HepG2 (cell line): Measurements from ENCODE around the gene BCAP29. TPM values are rescaled to one million over a fixed set of nuclear protein-coding genes. Genes with fewer than 3 reads are reported as not detected.

Experiments used
- ATAC-seq: fragments of 200-7000 bp; cut with Tn5 transposase; 3 replicates; pipeline ENCODE4 v1.9.1; 2020; ENCODE audit warnings: mild to moderate bottlenecking, moderate library complexity
- BruUV-seq: library from RNA; stranded (reverse); fragments of 400-500 nt; replicated peaks from 2 replicates; lab custom pipeline; 2021; lab: Mats Ljungman, UMichigan
- CTCF ChIA-PET: fragments of 300-600 bp; formaldehyde crosslinking; extraction: SDS; loops from one replicate; lab custom pipeline; 2021; ENCODE audit warnings: low total read pairs, inconsistent platforms, low intra/inter-chr PET ratio; lab: Yijun Ruan, JAX
- POLR2A ChIA-PET: fragments of 350-600 bp; sonication (Branson Sonifier 250); formaldehyde crosslinking; loops from one replicate; lab custom pipeline; 2020; ENCODE audit warnings: antibody characterized with exemption, inconsistent platforms; lab: Yijun Ruan, JAX
- DNase-seq: peaks from one replicate; pipeline ENCODE4 v3.0.0-alpha.2; 2015; ENCODE audit warnings: low spot score
- FAIRE-seq: peaks from 3 replicates; lab custom pipeline; 2011; peaks lifted over from hg19 to GRCh38; lab: Jason Lieb, UNC
- H2AFZ ChIP-seq: one replicate; pipeline ENCODE4 v1.6.1; 2011; ENCODE audit warnings: low read length, inconsistent platforms
- H3K27ac ChIP-seq: fragments of 300-600 bp; 3 replicates; pipeline ENCODE4 v1.8.0; 2011; ENCODE audit warnings: mixed run types, mild to moderate bottlenecking, mixed read lengths, low read length, inconsistent platforms; ENCODE audit not compliant: insufficient read depth; ENCODE audit errors: extremely low read length
- H3K27me3 ChIP-seq, 2 experiments: fragments of 200-600 bp in 1 of 2; 2 replicates in 1 of 2; 3 replicates in 1 of 2; pipeline versions ENCODE4 v1.6.0 to v1.8.0; 2011; ENCODE audit warnings: low read length in 2 of 2, mild to moderate bottlenecking in 2 of 2, moderate library complexity in 2 of 2, inconsistent platforms in 1 of 2; ENCODE audit not compliant: insufficient read depth in 2 of 2, control insufficient read depth in 1 of 2
- H3K36me3 ChIP-seq, 2 experiments: fragments of 200-600 bp in 1 of 2; replicated peaks in 1 of 2; 2 replicates in 1 of 2; 3 replicates in 1 of 2; pipeline versions ENCODE4 v1.5.1 to v1.8.0; 2011; ENCODE audit warnings: low read length in 2 of 2, inconsistent platforms in 1 of 2; ENCODE audit not compliant: insufficient read depth in 2 of 2, control insufficient read depth in 1 of 2
- H3K4me1 ChIP-seq: 2 replicates; pipeline ENCODE4 v1.5.1; 2012; ENCODE audit warnings: low read length, inconsistent platforms; ENCODE audit not compliant: insufficient read depth
- H3K4me2 ChIP-seq: 2 replicates; pipeline ENCODE4 v1.6.0; 2011; ENCODE audit warnings: low read depth, low read length, inconsistent platforms
- H3K4me3 ChIP-seq, 3 experiments: fragments of 200-600 bp in 1 of 3; sonication (generic), shearing (Covaris generic) in 1 of 3; replicated peaks in 1 of 3; 2 replicates each; pipeline ENCODE4 v1.5.1; 2011 to 2016; ENCODE audit warnings: low read length in 3 of 3, inconsistent platforms in 2 of 3, low read depth in 2 of 3, mild to moderate bottlenecking in 2 of 3, control low read depth in 1 of 3, mixed read lengths in 1 of 3; ENCODE audit not compliant: insufficient read depth in 1 of 3
- H3K79me2 ChIP-seq: one replicate; pipeline ENCODE4 v1.6.1; 2011; ENCODE audit warnings: low read length, inconsistent platforms; ENCODE audit not compliant: insufficient read depth
- H3K9ac ChIP-seq: 2 replicates; pipeline ENCODE4 v1.6.0; 2011; ENCODE audit warnings: mild to moderate bottlenecking, low read depth, low read length, inconsistent platforms; ENCODE audit not compliant: insufficient read depth
- H3K9me3 ChIP-seq: 2 replicates; pipeline ENCODE4 v1.5.1; 2012; ENCODE audit warnings: mild to moderate bottlenecking, low read length
- H4K20me1 ChIP-seq: 2 replicates; pipeline ENCODE4 v1.6.0; 2011; ENCODE audit warnings: inconsistent platforms, mild to moderate bottlenecking, low read length, moderate library complexity; ENCODE audit not compliant: insufficient read depth
- MAFF ChIP-seq: IDR thresholded peaks from 2 replicates; pipeline ENCODE4 v1.6.1; 2011; ENCODE audit warnings: low read depth, low read length, improper control_type of control experiment
- MAFK ChIP-seq, 2 experiments: IDR thresholded peaks in 1 of 2; conservative IDR thresholded peaks in 1 of 2; 2 replicates each; pipeline ENCODE4 v1.6.1; 2011; ENCODE audit warnings: improper control_type of control experiment in 2 of 2, low read length in 2 of 2
- PPARG ChIP-seq: conservative IDR thresholded peaks from 2 replicates; pipeline ENCODE4 v1.6.1; 2016; ENCODE audit warnings: missing biosample characterization, missing genetic modification reagents
- ZNF383 ChIP-seq: sonication (generic); formaldehyde crosslinking; IDR thresholded peaks from 2 replicates; pipeline ENCODE4 v1.4.0; 2020; ENCODE audit warnings: missing genetic modification reagents, mild to moderate bottlenecking, borderline replicate concordance
- ZSCAN5A ChIP-seq: sonication (generic); formaldehyde crosslinking; IDR thresholded peaks from 2 replicates; pipeline ENCODE4 v1.8.0; 2022; ENCODE audit warnings: mild to moderate bottlenecking, missing genetic modification reagents, borderline replicate concordance
- WGBS: methylation state at CpG from one replicate; pipeline ENCODE4 v1.1.6; 2017; ENCODE audit warnings: low lambda C conversion rate; 5-methylcytosine and 5-hydroxymethylcytosine counted together
- in situ Hi-C: cut with HindIII; loops from 2 replicates; pipeline ENCODE4 v1.10.0; 2017; ENCODE audit warnings: low pct_unique_long_range_greater_than_20kb; ENCODE audit not compliant: extremely low pct_ligation_motif_present
- intact Hi-C: fragments of 100-400 bp; cut with micrococcal nuclease; formaldehyde crosslinking; loops from one replicate; pipeline ENCODE4 v1.10.0; 2022; ENCODE audit not compliant: unreplicated experiment
- polyA plus RNA-seq, 8 experiments: library from polyadenylated mRNA; depleted of rRNA in 3 of 8; stranded (reverse) in 7 of 8; unstranded in 1 of 8; fragments of >200 nt; fragmentation: Illumina TruSeq in 4 of 8; extraction: Trizol in 4 of 8; gene quantifications; 2 replicates each; pipeline versions ENCODE4 v1.2.1 to v1.2.3, GENCODE V29; 2011 to 2016; ENCODE audit warnings: low read depth in 4 of 8, missing spikeins in 1 of 8, mixed read lengths in 1 of 8; ENCODE audit not compliant: insufficient read depth in 1 of 8
- total RNA-seq, 5 experiments: library from RNA; depleted of rRNA; stranded (reverse); fragments of >200 nt; fragmentation: Illumina TruSeq; extraction: Trizol; gene quantifications; 2 replicates each; pipeline ENCODE4 v1.2.3, GENCODE V29; 2016; ENCODE audit warnings: low read depth in 1 of 5
- TF ChIP-seq, protein P1 (sequence below): sonication (generic); formaldehyde crosslinking; IDR thresholded peaks from 2 replicates; pipeline ENCODE4 v1.4.0; 2020; ENCODE audit warnings: missing genetic modification reagents

The BCAP29 gene
- total and polyA plus RNA-seq, 2 of the 13 experiments (the other 11 are each of a cell fraction or from before 2014, with no cell fraction given) = 15.3 to 35.6 TPM

DNA sequence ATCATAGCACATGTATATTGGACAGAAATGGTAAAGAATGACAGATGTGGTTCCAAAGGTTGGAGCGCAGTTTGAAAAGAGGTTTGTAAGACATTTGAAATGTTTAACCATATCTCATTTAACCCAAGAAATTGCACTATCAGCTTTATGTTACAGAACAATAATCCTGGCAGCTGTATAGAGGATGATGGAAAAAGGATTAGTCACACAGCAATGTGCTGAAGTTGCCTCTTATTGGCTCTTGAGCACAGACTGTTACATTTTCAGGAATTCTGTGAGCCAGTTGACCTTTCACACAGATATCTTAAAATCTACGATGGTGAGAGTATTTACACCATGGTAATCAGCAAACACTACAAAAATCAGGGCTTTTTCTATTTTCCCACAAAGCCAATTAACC lies 20.2 kb upstream of the BCAP29 start:
- no peak for FAIRE-seq
- Histone ChIP-seq H4K20me1 (0 out of 2 replicates have a peak, but pooled peaks cover 3% of the 10 kb centered on the region), H3K27ac (no peak overlapping the region), H3K36me3 (peaks cover 0 to 26% of the 10 kb centered on the region in 2 experiments; a peak in 4 of 5 replicates), H3K4me1 (peaks cover 39% of the 10 kb centered on the region), H3K9me3 (no peaks in the 10 kb centered on the region), H3K9ac (no peak overlapping the region), H3K79me2 (peaks cover 49% of the 10 kb centered on the region), H2AFZ (no peak overlapping the region), H3K4me3 (no peak overlapping the region), H3K4me2 (no peak overlapping the region; the same call in 1 of the 2 replicates), H3K27me3 (no peaks in the 10 kb centered on the region; a peak in 1 of 5 replicates)
- in situ Hi-C loops = no loop called here
- intact Hi-C loops = no loop called here
- TF ChIP-seq MAFK (conservative IDR thresholded peaks at IDR 0.05 in 1 of 2, IDR thresholded peaks at IDR 0.05 in 1 of 2; ENCODE audit: low read length in 2 of 2) (peak; percentile 66 to 70), PPARG (CRISPR knock-in tag) (0 out of 2 replicates have a peak, but pooled peaks have one; percentile 47), ZNF383 (CRISPR knock-in tag) (no peak), ZSCAN5A (CRISPR knock-in tag) (peak; percentile 39; the same call in 1 of the 2 replicates), MAFF (peak; percentile 63)
- TF ChIP-seq, protein P1, sequence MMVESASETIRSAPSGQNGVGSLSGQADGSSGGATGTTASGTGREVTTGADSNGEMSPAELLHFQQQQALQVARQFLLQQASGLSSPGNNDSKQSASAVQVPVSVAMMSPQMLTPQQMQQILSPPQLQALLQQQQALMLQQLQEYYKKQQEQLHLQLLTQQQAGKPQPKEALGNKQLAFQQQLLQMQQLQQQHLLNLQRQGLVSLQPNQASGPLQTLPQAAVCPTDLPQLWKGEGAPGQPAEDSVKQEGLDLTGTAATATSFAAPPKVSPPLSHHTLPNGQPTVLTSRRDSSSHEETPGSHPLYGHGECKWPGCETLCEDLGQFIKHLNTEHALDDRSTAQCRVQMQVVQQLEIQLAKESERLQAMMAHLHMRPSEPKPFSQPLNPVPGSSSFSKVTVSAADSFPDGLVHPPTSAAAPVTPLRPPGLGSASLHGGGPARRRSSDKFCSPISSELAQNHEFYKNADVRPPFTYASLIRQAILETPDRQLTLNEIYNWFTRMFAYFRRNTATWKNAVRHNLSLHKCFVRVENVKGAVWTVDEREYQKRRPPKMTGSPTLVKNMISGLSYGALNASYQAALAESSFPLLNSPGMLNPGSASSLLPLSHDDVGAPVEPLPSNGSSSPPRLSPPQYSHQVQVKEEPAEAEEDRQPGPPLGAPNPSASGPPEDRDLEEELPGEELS (CRISPR knock-in tag) = no peak
- no TSS peak for BruUV-seq
- ChIA-PET CTCF (no interaction called here), POLR2A (no interaction called here)
- ATAC-seq = no peak
- no peak for DNase-seq
- WGBS = 66% methylated on average over 2 of the region's 2 CpGs
